Measurements from ENCODE around the gene PAK1. TPM values are rescaled to one million over a fixed set of nuclear protein-coding genes. Genes with fewer than 3 reads are reported as not detected.

PAK1 gene
- total and polyA plus RNA-seq, 2 donors (not counting 1 experiment from before 2014, with no cell fraction given) = 34.6 to 37.7 TPM

- TF ChIP-seq, protein P1, sequence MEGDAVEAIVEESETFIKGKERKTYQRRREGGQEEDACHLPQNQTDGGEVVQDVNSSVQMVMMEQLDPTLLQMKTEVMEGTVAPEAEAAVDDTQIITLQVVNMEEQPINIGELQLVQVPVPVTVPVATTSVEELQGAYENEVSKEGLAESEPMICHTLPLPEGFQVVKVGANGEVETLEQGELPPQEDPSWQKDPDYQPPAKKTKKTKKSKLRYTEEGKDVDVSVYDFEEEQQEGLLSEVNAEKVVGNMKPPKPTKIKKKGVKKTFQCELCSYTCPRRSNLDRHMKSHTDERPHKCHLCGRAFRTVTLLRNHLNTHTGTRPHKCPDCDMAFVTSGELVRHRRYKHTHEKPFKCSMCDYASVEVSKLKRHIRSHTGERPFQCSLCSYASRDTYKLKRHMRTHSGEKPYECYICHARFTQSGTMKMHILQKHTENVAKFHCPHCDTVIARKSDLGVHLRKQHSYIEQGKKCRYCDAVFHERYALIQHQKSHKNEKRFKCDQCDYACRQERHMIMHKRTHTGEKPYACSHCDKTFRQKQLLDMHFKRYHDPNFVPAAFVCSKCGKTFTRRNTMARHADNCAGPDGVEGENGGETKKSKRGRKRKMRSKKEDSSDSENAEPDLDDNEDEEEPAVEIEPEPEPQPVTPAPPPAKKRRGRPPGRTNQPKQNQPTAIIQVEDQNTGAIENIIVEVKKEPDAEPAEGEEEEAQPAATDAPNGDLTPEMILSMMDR (conservative IDR thresholded peaks at IDR 0.05 in 1 of 2, IDR thresholded peaks at IDR 0.05 in 1 of 2; ENCODE audit: low read depth in 1 of 2, low read length in 2 of 2) = no peak
- TF ChIP-seq EZH2 (IDR thresholded peaks at IDR 0.05; ENCODE audit: low read length, missing control alignments) = no peak
- H3K4me2 ChIP-seq (ENCODE audit: extremely low read depth, insufficient read depth, low read length) = no peak overlapping the region
- H2AFZ ChIP-seq (ENCODE audit: low read length) = no peak overlapping the region
- peak; percentile 69 to 95 for DNase-seq (ENCODE audit: low read depth in 2 of 2)
- H3K27ac ChIP-seq (ENCODE audit: insufficient read depth, low read length) = no peak overlapping the region
- H4K20me1 ChIP-seq (ENCODE audit: control insufficient read depth, extremely low read depth, insufficient read depth, low read length) = no peaks in the 10 kb centered on the region
- H3K79me2 ChIP-seq (ENCODE audit: control insufficient read depth, insufficient read depth, low read length) = no peaks in the 10 kb centered on the region
- no peak overlapping the region for H3K9ac ChIP-seq (ENCODE audit: insufficient read depth, low read length)
- no peaks in the 10 kb centered on the region for H3K27me3 ChIP-seq (ENCODE audit: control insufficient read depth, insufficient read depth, low read length)
- H3K4me3 ChIP-seq (replicated peaks in 1 of 4; ENCODE audit: control extremely low read depth in 1 of 4, insufficient read depth in 1 of 4, low read depth in 3 of 4, low read length in 4 of 4) = no peak overlapping the region
- H3K36me3 ChIP-seq (ENCODE audit: control insufficient read depth, insufficient read depth, low read length) = peaks cover 4% of the 10 kb centered on the region
- no peaks in the 10 kb centered on the region for H3K9me3 ChIP-seq (ENCODE audit: control insufficient read depth, insufficient read depth, low read depth, low read length)
- H3K4me1 ChIP-seq (ENCODE audit: control insufficient read depth, extremely low read depth, insufficient read depth, low read length) = no peaks in the 10 kb centered on the region
These were observed 128.3 kb downstream of the PAK1 start for GRCh38 chr11:77345621-77346020.

DNA sequence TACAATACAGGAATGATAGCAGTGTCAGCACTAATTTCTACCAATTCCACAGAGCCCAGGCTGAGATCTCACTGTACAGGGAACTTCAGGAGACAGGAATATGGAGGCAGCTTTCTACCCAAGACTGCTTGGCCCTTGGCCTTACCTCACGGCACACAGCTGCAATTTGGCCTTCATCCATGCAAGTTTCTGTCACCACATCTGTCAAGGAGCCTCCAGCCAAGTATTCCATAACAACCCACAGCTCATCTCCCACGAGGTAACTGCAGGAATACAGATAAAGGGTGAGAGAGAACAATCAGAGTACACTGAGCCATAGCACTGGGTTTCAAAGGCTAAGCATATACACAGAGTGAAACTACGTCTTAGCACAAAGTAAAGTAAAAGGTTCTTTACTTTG is 133.4 kb downstream of the PAK1 start:
- no peaks in the 10 kb centered on the region for H4K20me1 ChIP-seq (ENCODE audit: control insufficient read depth, extremely low read depth, insufficient read depth, low read length)
- no peaks in the 10 kb centered on the region for H3K9me3 ChIP-seq (ENCODE audit: control insufficient read depth, insufficient read depth, low read depth, low read length)
- no peaks in the 10 kb centered on the region for H3K79me2 ChIP-seq (ENCODE audit: control insufficient read depth, insufficient read depth, low read length)
- TF ChIP-seq EZH2 (IDR thresholded peaks at IDR 0.05; ENCODE audit: low read length, missing control alignments) = no peak
- TF ChIP-seq, protein P1 (conservative IDR thresholded peaks at IDR 0.05 in 1 of 2, IDR thresholded peaks at IDR 0.05 in 1 of 2; ENCODE audit: low read depth in 1 of 2, low read length in 2 of 2) = no peak
- H3K9ac ChIP-seq (ENCODE audit: insufficient read depth, low read length) = no peak overlapping the region
- no peaks in the 10 kb centered on the region for H3K4me1 ChIP-seq (ENCODE audit: control insufficient read depth, extremely low read depth, insufficient read depth, low read length)
- no peak for DNase-seq (ENCODE audit: low read depth in 2 of 2)
- peaks cover 2% of the 10 kb centered on the region for H3K36me3 ChIP-seq (ENCODE audit: control insufficient read depth, insufficient read depth, low read length)
- no peak overlapping the region for H2AFZ ChIP-seq (ENCODE audit: low read length)
- H3K4me3 ChIP-seq (replicated peaks in 1 of 4; ENCODE audit: control extremely low read depth in 1 of 4, insufficient read depth in 1 of 4, low read depth in 3 of 4, low read length in 4 of 4) = no peak overlapping the region
- no peaks in the 10 kb centered on the region for H3K27me3 ChIP-seq (ENCODE audit: control insufficient read depth, insufficient read depth, low read length)
- H3K4me2 ChIP-seq (ENCODE audit: extremely low read depth, insufficient read depth, low read length) = no peak overlapping the region
- H3K27ac ChIP-seq (ENCODE audit: insufficient read depth, low read length) = no peak overlapping the region

DNA sequence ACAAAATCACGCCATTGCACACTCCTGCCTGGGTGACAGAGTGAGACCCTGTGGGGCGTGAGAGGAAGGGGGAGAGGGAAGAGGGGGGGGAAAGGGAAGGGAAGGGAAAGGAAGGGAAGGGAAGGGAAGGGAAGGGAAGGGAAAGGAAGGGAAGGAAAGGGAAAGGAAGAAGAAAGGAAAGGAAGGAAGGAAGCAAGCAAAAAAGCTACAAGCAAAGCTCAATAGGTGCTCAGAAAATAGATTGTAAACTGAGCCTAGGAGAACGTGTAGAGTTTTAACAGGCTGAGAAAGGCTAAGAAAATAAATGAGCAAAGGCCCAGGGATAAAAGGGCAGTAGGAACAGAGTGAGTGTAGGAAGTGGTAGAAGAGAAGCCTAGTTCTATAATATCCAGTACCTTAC is 141.6 kb downstream of the PAK1 start:
- Histone ChIP-seq H3K4me2 (ENCODE audit: extremely low read depth, insufficient read depth, low read length) (no peak overlapping the region), H3K9me3 (ENCODE audit: control insufficient read depth, insufficient read depth, low read depth, low read length) (no peaks in the 10 kb centered on the region), H4K20me1 (ENCODE audit: control insufficient read depth, extremely low read depth, insufficient read depth, low read length) (no peaks in the 10 kb centered on the region), H3K79me2 (ENCODE audit: control insufficient read depth, insufficient read depth, low read length) (no peaks in the 10 kb centered on the region), H3K27ac (ENCODE audit: insufficient read depth, low read length) (no peak overlapping the region), H3K4me3 (replicated peaks in 1 of 4; ENCODE audit: control extremely low read depth in 1 of 4, insufficient read depth in 1 of 4, low read depth in 3 of 4, low read length in 4 of 4) (no peak overlapping the region), H3K36me3 (ENCODE audit: control insufficient read depth, insufficient read depth, low read length) (no peaks in the 10 kb centered on the region), H3K4me1 (ENCODE audit: control insufficient read depth, extremely low read depth, insufficient read depth, low read length) (no peaks in the 10 kb centered on the region), H3K9ac (ENCODE audit: insufficient read depth, low read length) (no peak overlapping the region), H2AFZ (ENCODE audit: low read length) (no peak overlapping the region), H3K27me3 (ENCODE audit: control insufficient read depth, insufficient read depth, low read length) (no peaks in the 10 kb centered on the region)
- TF ChIP-seq, protein P1 (conservative IDR thresholded peaks at IDR 0.05 in 1 of 2, IDR thresholded peaks at IDR 0.05 in 1 of 2; ENCODE audit: low read depth in 1 of 2, low read length in 2 of 2) = no peak
- no peak for DNase-seq (ENCODE audit: low read depth in 2 of 2)
